ENCODE results near the gene CNNM1. TPM values are rescaled to one million over a fixed set of nuclear protein-coding genes. Genes with fewer than 3 reads are reported as not detected.

CNNM1 gene
- total and polyA plus RNA-seq, 8 donors, result 0.53 to 1.6 (median 1.3) TPM

- no peaks in the 10 kb centered on the region for H3K9me3 ChIP-seq
- no peak overlapping the region for H3K27ac ChIP-seq
- FAIRE-seq (no peak), ATAC-seq (no peak), DNase-seq (no peak)
- intact Hi-C loops (cut with DNase I), result no loop called here
- no peaks in the 10 kb centered on the region for H3K36me3 ChIP-seq
- no peaks in the 10 kb centered on the region for H3K27me3 ChIP-seq
- H3K4me3 ChIP-seq, result no peak overlapping the region
- TF ChIP-seq CTCF (IDR thresholded peaks at IDR 0.05), result no peak
- WGBS, 2 donors, result 85 to 90% methylated on average over 3 of the region's 3 CpGs
- H3K4me1 ChIP-seq, result no peaks in the 10 kb centered on the region
Measured at GRCh38 chr10:99339563-99340047, 10.4 kb downstream of the CNNM1 start.

- no peaks in the 10 kb centered on the region for H3K4me1 ChIP-seq
- TF ChIP-seq CTCF (IDR thresholded peaks at IDR 0.05), result no peak
- intact Hi-C loops (cut with DNase I), result no loop called here
- H3K9me3 ChIP-seq, result no peaks in the 10 kb centered on the region
- no peak for FAIRE-seq
- WGBS, 2 donors, result 94 to 96% methylated on average over 3 of the region's 3 CpGs
- no peak for ATAC-seq
- no peaks in the 10 kb centered on the region for H3K36me3 ChIP-seq
- no peak overlapping the region for H3K4me3 ChIP-seq
- no peak overlapping the region for H3K27ac ChIP-seq
- no peak for DNase-seq
- no peaks in the 10 kb centered on the region for H3K27me3 ChIP-seq
Measured at GRCh38 chr10:99340650-99341049, 11.5 kb downstream of the CNNM1 start.

- Histone ChIP-seq H3K9me3 (no peaks in the 10 kb centered on the region), H3K4me1 (no peaks in the 10 kb centered on the region), H3K36me3 (no peaks in the 10 kb centered on the region), H3K27me3 (no peaks in the 10 kb centered on the region), H3K4me3 (no peak overlapping the region), H3K27ac (no peak overlapping the region)
- intact Hi-C loops (cut with DNase I), result no loop called here
- no peak for DNase-seq
- no peak for ATAC-seq
- FAIRE-seq, result no peak
- no peak for TF ChIP-seq CTCF (IDR thresholded peaks at IDR 0.05)
- 62 to 73% methylated on average over 3 of the region's 3 CpGs for WGBS, 2 donors
Measured at GRCh38 chr10:99341248-99341647, 12.1 kb downstream of the CNNM1 start.

- intact Hi-C loops (cut with DNase I), result no loop called here
- DNase-seq (no peak), FAIRE-seq (no peak)
Measured at GRCh38 chr10:99341860-99342490, 12.8 kb downstream of the CNNM1 start.

More at GRCh38 chr10:99341860-99342490, 12.8 kb downstream of the CNNM1 start:
- no peaks in the 10 kb centered on the region for H3K36me3 ChIP-seq
- 59 to 65% methylated on average over 3 of the region's 3 CpGs for WGBS, 2 donors
- no peaks in the 10 kb centered on the region for H3K9me3 ChIP-seq
- no peak overlapping the region for H3K4me3 ChIP-seq
- no peaks in the 10 kb centered on the region for H3K4me1 ChIP-seq
- ATAC-seq, result peak in 3 of 4 donors; percentile 47 to 80 (median 64)
- no peak overlapping the region for H3K27ac ChIP-seq
- no peaks in the 10 kb centered on the region for H3K27me3 ChIP-seq
- no peak for TF ChIP-seq CTCF (IDR thresholded peaks at IDR 0.05)
